ENCODE data around the gene NARS2. TPM values are rescaled to one million over a fixed set of nuclear protein-coding genes. Genes with fewer than 3 reads are reported as not detected.

Gene NARS2
- total and polyA plus RNA-seq, 9 of the 15 experiments (the other 6 are each of a cell fraction or from before 2014, with no cell fraction given), result 26.8 to 48.0 (median 34.2) TPM

DNA sequence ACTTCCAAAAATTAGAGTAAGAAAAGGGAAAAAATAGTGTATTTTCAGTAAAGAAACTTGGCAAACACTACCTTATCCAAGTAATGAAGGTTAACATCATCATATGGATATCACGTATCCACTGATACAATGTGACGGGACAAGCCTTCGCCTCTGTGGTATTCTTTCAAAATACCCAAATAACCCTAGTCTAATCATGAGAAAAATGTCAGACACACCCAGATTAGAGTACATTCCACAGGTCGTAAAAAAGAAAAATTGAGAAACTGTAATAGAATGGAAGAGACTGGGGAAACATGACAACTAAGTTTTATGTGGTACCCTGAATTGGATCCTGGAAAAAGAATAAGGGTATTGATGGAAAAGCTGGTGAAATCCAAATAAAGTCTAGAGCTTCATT, 48.9 kb downstream of the NARS2 start:
- H3K27ac ChIP-seq (ENCODE audit: extremely low read depth, low read depth, low read length), result no peak overlapping the region
- H3K4me2 ChIP-seq (ENCODE audit: insufficient read depth, low read length), result no peak overlapping the region
- H3K27me3 ChIP-seq (ENCODE audit: control insufficient read depth in 2 of 2, insufficient read depth in 2 of 2, low read length in 2 of 2), result no peaks in the 10 kb centered on the region
- no peaks in the 10 kb centered on the region for H3K79me2 ChIP-seq (ENCODE audit: control insufficient read depth, insufficient read depth, low read length)
- H4K20me1 ChIP-seq (replicated peaks; ENCODE audit: control insufficient read depth, insufficient read depth, low read length), result no peaks in the 10 kb centered on the region
- H3K4me1 ChIP-seq (replicated peaks in 1 of 2; ENCODE audit: control insufficient read depth in 2 of 2, insufficient read depth in 2 of 2, low read length in 2 of 2), result no peaks in the 10 kb centered on the region
- ChIA-PET CTCF (ENCODE audit: low intra/inter-chr PET ratio) (no interaction called here), POLR2A (no interaction called here)
- no peaks in the 10 kb centered on the region for H3K9me1 ChIP-seq (ENCODE audit: control insufficient read depth, insufficient read depth, low read length)
- H3K36me3 ChIP-seq (ENCODE audit: control insufficient read depth, insufficient read depth, low read length), result peaks cover 9% of the 10 kb centered on the region; the same call in 1 of the 3 replicates
- in situ Hi-C loops (cut with MboI) (no loop called here), intact Hi-C loops (cut with micrococcal nuclease) (no loop called here)
- H2AFZ ChIP-seq (ENCODE audit: low read depth, low read length), result no peak overlapping the region
- TF ChIP-seq SMARCC2 (IDR thresholded peaks at IDR 0.05; ENCODE audit: low read depth), result no peak
- no peak for TF ChIP-seq ZNF740 (CRISPR knock-in tag; IDR thresholded peaks at IDR 0.05)
- no peak for TF ChIP-seq ZNF740 (tag; IDR thresholded peaks at IDR 0.05)
- TF ChIP-seq SLC30A9 (CRISPR knock-in tag; IDR thresholded peaks at IDR 0.05), result no peak
- TF ChIP-seq JUN (IDR thresholded peaks at IDR 0.05; ENCODE audit: borderline replicate concordance, low read depth, low read length), result no peak
- no peak for TF ChIP-seq JUN (CRISPR knock-in tag; IDR thresholded peaks at IDR 0.05; ENCODE audit: borderline replicate concordance)
- FAIRE-seq, result no peak
- no TSS peak for BruUV-seq (replicated peaks)
- DNase-seq (ENCODE audit: extremely low read depth in 1 of 4, low spot score in 3 of 4), result no peak
- ATAC-seq, result no peak
- 88% methylated on average over 4 of the region's 4 CpGs for WGBS (ENCODE audit: insufficient coverage, low coverage, missing lambda C conversion rate)
- H3K4me3 ChIP-seq, result no peak overlapping the region
- no peak overlapping the region for H3K9ac ChIP-seq (ENCODE audit: insufficient read depth in 1 of 2, low read depth in 2 of 2, low read length in 2 of 2)
- no peaks in the 10 kb centered on the region for H3K9me3 ChIP-seq (replicated peaks; ENCODE audit: control insufficient read depth, insufficient read depth, low read depth, low read length)

Measured in K562 (cell line).